Epithelial cell of esophagus (primary cell): ENCODE results near the gene MGST3.

Experiments used
- DNase-seq: peaks from one replicate; pipeline ENCODE4 v3.0.0; 2010; ENCODE audit warnings: low read depth
- H3K4me3 ChIP-seq: 2 replicates; pipeline ENCODE4 v1.5.1; 2011; ENCODE audit warnings: mild to moderate bottlenecking, low read length, control low read depth
- CTCF ChIP-seq: IDR thresholded peaks from 2 replicates; pipeline ENCODE4 v1.5.1; 2011; ENCODE audit warnings: low read depth, mild to moderate bottlenecking, low read length, control low read depth, inconsistent platforms; ENCODE audit not compliant: insufficient read depth; ENCODE audit errors: missing control alignments

The MGST3 gene

GRCh38 chr1:165616987-165617546, 14.0 kb upstream of the MGST3 start:
- no peak overlapping the region for H3K4me3 ChIP-seq
- no peak for TF ChIP-seq CTCF
- DNase-seq = no peak

- DNase-seq = no peak
- TF ChIP-seq CTCF = no peak
- H3K4me3 ChIP-seq = no peak overlapping the region
These were observed 11.3 kb upstream of the MGST3 start for GRCh38 chr1:165619647-165620151.

- H3K4me3 ChIP-seq = no peak overlapping the region
- no peak for DNase-seq
- no peak for TF ChIP-seq CTCF
These were observed 7.4 kb upstream of the MGST3 start for GRCh38 chr1:165623624-165624023.

- no peak overlapping the region for H3K4me3 ChIP-seq
- no peak for DNase-seq
- no peak for TF ChIP-seq CTCF
These were observed 6.6 kb upstream of the MGST3 start for GRCh38 chr1:165624441-165624840.

- no peak for TF ChIP-seq CTCF
- DNase-seq = no peak
- no peak overlapping the region for H3K4me3 ChIP-seq
These were observed 2.7 kb upstream of the MGST3 start for GRCh38 chr1:165628147-165628822.

- no peak overlapping the region for H3K4me3 ChIP-seq
- no peak for TF ChIP-seq CTCF
- DNase-seq = no peak
These were observed 1.9 kb upstream of the MGST3 start for GRCh38 chr1:165629151-165629550.
